A673 (cell line): ENCODE data around the gene SLC26A3. TPM values are rescaled to one million over a fixed set of nuclear protein-coding genes. Genes with fewer than 3 reads are reported as not detected.

ENCODE experiments used
- BruUV-seq: library from RNA; stranded (reverse); fragments of 400-500 nt; replicated peaks from 2 replicates; lab custom pipeline; 2021; lab: Mats Ljungman, UMichigan
- CTCF ChIA-PET: fragments of 300-600 bp; sonication (Branson Sonifier 250); formaldehyde crosslinking; loops from one replicate; lab custom pipeline; 2022; ENCODE audit warnings: antibody characterized with exemption; lab: Charles Lee
- POLR2A ChIA-PET: fragments of 300-600 bp; sonication (Branson Sonifier 250); formaldehyde crosslinking; loops from one replicate; lab custom pipeline; 2022; ENCODE audit warnings: antibody characterized with exemption; ENCODE audit not compliant: low non-redundant PET; lab: Charles Lee
- DNase-seq: peaks from one replicate; pipeline ENCODE4 v3.0.0-alpha.2; 2015; ENCODE audit warnings: low spot score
- H3K27ac ChIP-seq: fragments of 200-600 bp; sonication (generic); 2 replicates; pipeline ENCODE4 v1.5.1; 2016; ENCODE audit warnings: mixed run types, low read depth, mild to moderate bottlenecking, mixed read lengths, antibody characterized with exemption, low read length; ENCODE audit not compliant: poor library complexity, severe bottlenecking
- H3K27me3 ChIP-seq: fragments of 200-600 bp; sonication (generic); replicated peaks from 2 replicates; pipeline ENCODE4 v1.6.1; 2017; ENCODE audit warnings: mixed run types, low read depth, mild to moderate bottlenecking, mixed read lengths, antibody characterized with exemption, low read length; ENCODE audit not compliant: insufficient read depth, poor library complexity
- H3K36me3 ChIP-seq: fragments of 200-600 bp; sonication (generic); 2 replicates; pipeline ENCODE4 v1.6.1; 2016; ENCODE audit warnings: mixed run types, mild to moderate bottlenecking, mixed read lengths, antibody characterized with exemption, low read length; ENCODE audit not compliant: insufficient read depth, poor library complexity, severe bottlenecking
- H3K4me1 ChIP-seq: fragments of 200-600 bp; sonication (generic); 2 replicates; pipeline ENCODE4 v1.6.1; 2017; ENCODE audit warnings: mixed run types, mild to moderate bottlenecking, mixed read lengths, antibody characterized with exemption, low read length; ENCODE audit not compliant: insufficient read depth, poor library complexity, severe bottlenecking
- H3K4me3 ChIP-seq: fragments of 200-600 bp; sonication (generic); 2 replicates; pipeline ENCODE4 v1.5.1; 2016; ENCODE audit warnings: low read depth, mixed run types, mild to moderate bottlenecking, mixed read lengths, low read length; ENCODE audit not compliant: poor library complexity, severe bottlenecking
- H3K9me3 ChIP-seq: fragments of 200-600 bp; sonication (generic); 2 replicates; pipeline ENCODE4 v1.6.1; 2016; ENCODE audit warnings: mixed run types, low read depth, mild to moderate bottlenecking, mixed read lengths, antibody characterized with exemption, low read length; ENCODE audit not compliant: poor library complexity, severe bottlenecking
- CTCF ChIP-seq: fragments of 300-800, 200-600 bp; sonication (generic); conservative IDR thresholded peaks from 2 replicates; pipeline ENCODE4 v1.5.1; 2017; ENCODE audit warnings: low read depth, mild to moderate bottlenecking, antibody characterized with exemption, low read length, moderate library complexity, mixed read lengths
- EZH2 ChIP-seq: fragments of 200-600 bp; sonication (generic); IDR thresholded peaks from 2 replicates; pipeline ENCODE4 v1.6.1; 2017; ENCODE audit warnings: borderline replicate concordance, low read depth, mild to moderate bottlenecking, mixed read lengths, antibody characterized with exemption, low read length; ENCODE audit not compliant: poor library complexity, severe bottlenecking
- intact Hi-C: fragments of 100-400 bp; cut with micrococcal nuclease; formaldehyde crosslinking; loops from one replicate; pipeline ENCODE4 v1.10.0; 2022; ENCODE audit not compliant: unreplicated experiment
- total RNA-seq: library from RNA; stranded (reverse); gene quantifications from 2 replicates; pipeline ENCODE4 v1.2.3, GENCODE V29; 2021

Gene SLC26A3
- total RNA-seq, 1 experiment from 2014 or later = not detected

GRCh38 chr7:107813524-107813923 is 10.5 kb upstream of the SLC26A3 start:
- intact Hi-C loops = no loop called here
- no peak for DNase-seq
- Histone ChIP-seq H3K27me3 (peaks cover 5% of the 10 kb centered on the region), H3K27ac (no peak overlapping the region), H3K9me3 (no peaks in the 10 kb centered on the region), H3K36me3 (no peaks in the 10 kb centered on the region), H3K4me1 (no peaks in the 10 kb centered on the region), H3K4me3 (no peak overlapping the region)
- ChIA-PET CTCF (no interaction called here), POLR2A (no interaction called here)
- TF ChIP-seq EZH2 (no peak), CTCF (no peak)
- BruUV-seq = no TSS peak

- TF ChIP-seq EZH2 (no peak), CTCF (no peak)
- BruUV-seq = no TSS peak
- Histone ChIP-seq H3K9me3 (no peaks in the 10 kb centered on the region), H3K4me1 (no peaks in the 10 kb centered on the region), H3K27ac (no peak overlapping the region), H3K27me3 (no peaks in the 10 kb centered on the region), H3K4me3 (no peak overlapping the region), H3K36me3 (no peaks in the 10 kb centered on the region)
- no peak for DNase-seq
- intact Hi-C loops = no loop called here
- ChIA-PET CTCF (no interaction called here), POLR2A (no interaction called here)
Observed at GRCh38 chr7:107811934-107812333, 8.9 kb upstream of the SLC26A3 start.

GRCh38 chr7:107810626-107811025 is 7.6 kb upstream of the SLC26A3 start:
- intact Hi-C loops = no loop called here
- no peak for TF ChIP-seq EZH2
- TF ChIP-seq CTCF = no peak
- Histone ChIP-seq H3K36me3 (no peaks in the 10 kb centered on the region), H3K9me3 (no peaks in the 10 kb centered on the region), H3K4me1 (no peaks in the 10 kb centered on the region), H3K27me3 (no peaks in the 10 kb centered on the region), H3K27ac (no peak overlapping the region), H3K4me3 (no peak overlapping the region)
- POLR2A ChIA-PET = no interaction called here
- no peak for DNase-seq
- no TSS peak for BruUV-seq
- CTCF ChIA-PET = interaction anchor here (0.6 kb wide), 1 partner anchor 64 kb away, joined by 4 read pairs; no protein-coding TSS in a partner anchor
